ENCODE data around the gene CAMTA1.

CAMTA1 gene

GRCh38 chr1:7533006-7533405, 747.8 kb downstream of the CAMTA1 start:
- DNase-seq, result no peak

GRCh38 chr1:7534061-7534825, 749.0 kb downstream of the CAMTA1 start:
- no peak for DNase-seq

- DNase-seq, result no peak
Measured at GRCh38 chr1:7535016-7535415, 749.8 kb downstream of the CAMTA1 start.

GRCh38 chr1:7535934-7536878, 751.0 kb downstream of the CAMTA1 start:
- no peak for DNase-seq

GRCh38 chr1:7536891-7537591, 751.8 kb downstream of the CAMTA1 start:
- DNase-seq, result no peak

GRCh38 chr1:7538033-7538432, 752.8 kb downstream of the CAMTA1 start:
- no peak for DNase-seq

- DNase-seq, result no peak
Measured at GRCh38 chr1:7538849-7539768, 753.9 kb downstream of the CAMTA1 start.

- DNase-seq, result no peak
Measured at GRCh38 chr1:7539769-7540175, 754.5 kb downstream of the CAMTA1 start.

- no peak for DNase-seq
Measured at GRCh38 chr1:7540816-7541215, 755.6 kb downstream of the CAMTA1 start.

- DNase-seq, result no peak
Measured at GRCh38 chr1:7541629-7542028, 756.4 kb downstream of the CAMTA1 start.

- no peak for DNase-seq
Measured at GRCh38 chr1:7543718-7544090, 758.5 kb downstream of the CAMTA1 start.

- no peak for DNase-seq
Measured at GRCh38 chr1:7549277-7550161, 764.3 kb downstream of the CAMTA1 start.

- DNase-seq, result no peak
Measured at GRCh38 chr1:7550261-7550865, 765.1 kb downstream of the CAMTA1 start.

GRCh38 chr1:7550981-7551380, 765.7 kb downstream of the CAMTA1 start:
- DNase-seq, result no peak

- no peak for DNase-seq
Measured at GRCh38 chr1:7551442-7551841, 766.2 kb downstream of the CAMTA1 start.

GRCh38 chr1:7552402-7552801, 767.1 kb downstream of the CAMTA1 start:
- DNase-seq, result no peak

- DNase-seq, result no peak
Measured at GRCh38 chr1:7553042-7553690, 767.9 kb downstream of the CAMTA1 start.

GRCh38 chr1:7554385-7555235, 769.4 kb downstream of the CAMTA1 start:
- no peak for DNase-seq

All from NCI-H1105 (cell line).